Muscle of back (tissue), 11 donors: Measurements from ENCODE around the gene LTBR. TPM values are rescaled to one million over a fixed set of nuclear protein-coding genes. Genes with fewer than 3 reads are reported as not detected.

ENCODE experiments used
- DNase-seq, 3 donors: peaks; one replicate each; pipeline versions ENCODE4 v3.0.0 to v3.0.0-alpha.2; 2013
- polyA plus RNA-seq, 10 donors: library from polyadenylated mRNA; unstranded; fragments of 120-200 nt; gene quantifications; one replicate each; pipeline ENCODE4 v1.2.1, GENCODE V29; 2013; ENCODE audit not compliant: insufficient read length in 10 of 10

LTBR gene
- polyA plus RNA-seq, 10 donors, result 28.5 to 44.4 (median 35.7) TPM

DNA sequence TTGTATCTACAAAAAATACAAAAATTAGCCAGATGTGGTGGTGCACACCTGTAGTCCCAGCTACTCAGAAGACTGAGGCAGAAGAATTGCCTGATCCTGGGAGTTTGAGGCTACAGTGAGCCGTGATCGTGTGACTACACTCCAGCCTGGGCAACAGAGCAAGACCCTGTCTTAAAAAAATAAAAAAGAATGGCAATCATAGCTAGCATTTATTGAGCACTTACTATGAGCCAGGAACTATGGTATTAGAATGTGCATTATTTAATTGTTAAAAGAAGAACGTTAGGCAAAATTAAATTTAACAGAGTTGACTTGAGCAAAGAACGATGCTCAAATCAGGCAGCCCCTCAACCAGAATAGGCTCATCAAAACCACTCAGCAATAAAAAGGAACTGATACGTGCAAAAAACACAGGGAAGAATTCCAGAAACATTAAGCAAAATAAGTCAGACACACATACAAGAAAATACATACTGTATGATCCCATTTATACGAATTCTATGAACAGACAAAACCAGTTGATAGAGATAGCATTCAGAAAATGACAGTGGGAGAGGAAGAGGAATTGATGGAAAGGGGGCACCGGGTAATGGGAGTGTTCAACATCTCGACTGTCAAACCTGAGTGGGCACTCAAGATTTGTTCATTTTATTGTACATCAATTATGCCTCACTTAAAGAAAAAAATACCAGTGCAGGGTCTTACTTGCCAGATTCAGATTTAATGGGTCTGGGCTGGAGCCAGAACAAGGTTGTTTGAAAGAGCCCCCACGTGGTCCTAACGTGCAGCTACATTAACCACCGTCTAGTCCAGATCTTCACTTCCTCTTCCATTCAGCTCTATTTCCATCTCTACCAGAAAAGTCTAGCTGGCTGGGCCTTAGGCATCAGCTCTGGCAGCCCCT, 16.6 kb upstream of the LTBR start:
- peak in 1 of 3 donors; percentile 44 for DNase-seq

DNA sequence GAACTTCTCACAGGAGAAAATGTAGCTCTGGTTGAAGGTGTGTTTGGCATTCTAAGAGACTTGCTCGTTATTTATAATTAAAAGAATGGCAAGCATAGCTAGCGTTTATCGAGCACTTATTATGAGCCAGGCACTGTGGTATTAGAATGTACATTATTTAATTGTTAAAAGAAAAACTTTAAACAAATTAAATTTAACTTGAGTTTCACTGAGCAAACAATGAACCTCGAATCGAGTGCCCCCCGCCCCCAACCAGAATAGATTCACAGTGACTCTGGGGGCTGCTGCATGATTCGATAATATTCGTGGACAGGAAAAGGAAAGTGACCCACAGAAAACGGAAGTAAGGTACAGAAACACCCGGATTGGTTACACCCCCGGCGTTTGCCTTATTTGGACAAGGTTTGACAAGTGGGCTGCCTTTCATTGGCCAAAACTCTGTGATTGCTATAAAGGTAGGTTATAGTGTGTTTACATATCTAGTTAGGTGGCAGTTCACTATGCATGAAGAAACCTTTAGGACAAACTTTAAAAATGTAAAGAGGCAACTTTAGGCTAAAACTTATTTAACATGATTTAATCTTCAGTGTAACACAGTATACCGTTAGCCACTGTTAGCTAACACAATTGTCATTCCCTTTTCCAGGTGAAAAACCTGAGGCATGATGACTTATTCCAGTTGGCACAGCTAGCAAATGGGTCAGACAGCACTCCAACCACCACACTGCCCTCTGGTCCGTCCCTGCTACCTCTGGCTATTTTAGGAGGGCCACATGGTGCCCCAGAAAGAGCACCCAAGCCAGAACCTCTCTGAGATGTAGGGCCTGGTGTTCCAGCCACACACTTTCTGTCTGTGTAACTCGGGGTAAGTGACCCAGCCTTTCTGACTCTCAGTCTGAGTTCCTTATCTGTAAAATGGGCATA, 15.7 kb upstream of the LTBR start:
- DNase-seq, result no peak

DNA sequence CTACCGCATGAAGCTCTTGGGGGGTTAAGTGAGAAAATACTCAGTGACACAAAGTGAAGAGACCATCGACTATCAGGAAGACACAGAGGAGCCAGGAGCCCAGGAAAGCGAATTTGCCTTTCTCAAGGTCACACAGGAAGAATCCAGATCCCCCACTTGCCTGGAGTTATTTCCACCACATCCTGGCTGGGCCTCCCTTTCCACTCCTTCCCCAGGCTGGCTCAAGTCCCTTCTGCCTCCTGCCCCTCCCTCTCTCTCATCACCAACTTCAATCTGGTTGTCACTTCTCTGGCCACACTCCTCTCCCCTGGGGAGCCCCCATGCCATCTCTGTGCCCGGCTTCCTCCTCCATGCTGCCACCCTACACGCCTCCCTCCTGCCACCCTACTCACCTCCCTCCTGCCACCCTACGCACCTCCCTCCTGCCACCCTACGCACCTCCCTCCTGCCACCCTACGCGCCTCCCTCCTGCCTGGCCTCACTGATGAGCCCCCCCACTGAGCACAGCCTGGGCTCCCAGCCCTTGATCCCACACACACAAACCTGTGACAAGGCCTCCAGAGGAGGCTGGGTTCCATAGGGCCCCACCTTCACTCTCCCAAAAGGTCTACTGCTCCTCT, 14.9 kb upstream of the LTBR start:
- DNase-seq, result no peak

DNA sequence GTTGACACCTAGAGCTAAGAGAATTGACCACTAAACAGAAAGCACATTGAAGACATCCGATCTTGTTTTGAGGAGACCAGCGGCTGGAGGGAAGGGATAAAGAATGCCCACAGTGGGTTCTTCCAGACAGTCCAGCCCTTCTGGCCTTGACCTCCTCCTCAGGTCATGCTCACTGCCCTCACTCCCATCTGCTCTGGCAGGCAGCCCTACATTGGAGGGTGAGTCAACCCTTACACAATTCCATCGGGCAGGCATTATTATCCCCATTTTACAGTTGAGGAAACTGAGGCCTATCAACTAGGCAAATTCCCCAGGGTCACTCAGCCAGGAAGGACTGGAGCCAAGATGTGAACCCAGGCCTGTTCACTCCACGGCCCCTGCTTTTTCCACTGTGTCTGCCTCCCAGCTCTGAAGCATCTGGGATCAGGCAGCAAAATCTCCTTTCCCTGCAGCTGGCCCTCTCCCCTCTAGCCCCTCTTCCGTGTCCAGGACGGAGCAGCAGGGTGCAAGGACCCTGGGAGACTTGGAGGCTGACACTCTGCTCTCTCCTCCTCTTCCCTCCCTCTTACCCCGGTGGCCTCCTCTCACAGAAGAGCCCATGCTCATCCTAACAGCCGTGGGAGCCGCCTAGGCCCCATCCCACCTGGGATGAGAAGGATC, 13.9 kb upstream of the LTBR start:
- no peak for DNase-seq

DNA sequence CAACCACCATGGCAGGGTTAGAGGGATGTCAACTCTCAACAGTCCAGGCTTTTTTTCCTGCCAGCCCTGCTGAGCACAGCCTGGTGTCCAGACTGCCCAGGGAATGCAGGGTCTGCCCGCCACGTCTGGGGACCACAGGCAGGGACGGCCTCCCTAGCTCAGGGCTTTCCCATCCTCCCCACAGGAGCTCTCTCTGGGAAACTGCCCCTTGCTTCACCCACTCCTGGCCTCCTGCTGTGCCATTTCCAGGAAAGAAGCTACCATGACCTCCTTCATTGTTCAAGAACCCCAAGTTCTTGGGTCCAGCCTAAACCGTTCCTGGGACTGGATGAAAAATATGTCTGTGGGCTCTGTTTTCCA, 13.4 kb upstream of the LTBR start:
- no peak for DNase-seq

DNA sequence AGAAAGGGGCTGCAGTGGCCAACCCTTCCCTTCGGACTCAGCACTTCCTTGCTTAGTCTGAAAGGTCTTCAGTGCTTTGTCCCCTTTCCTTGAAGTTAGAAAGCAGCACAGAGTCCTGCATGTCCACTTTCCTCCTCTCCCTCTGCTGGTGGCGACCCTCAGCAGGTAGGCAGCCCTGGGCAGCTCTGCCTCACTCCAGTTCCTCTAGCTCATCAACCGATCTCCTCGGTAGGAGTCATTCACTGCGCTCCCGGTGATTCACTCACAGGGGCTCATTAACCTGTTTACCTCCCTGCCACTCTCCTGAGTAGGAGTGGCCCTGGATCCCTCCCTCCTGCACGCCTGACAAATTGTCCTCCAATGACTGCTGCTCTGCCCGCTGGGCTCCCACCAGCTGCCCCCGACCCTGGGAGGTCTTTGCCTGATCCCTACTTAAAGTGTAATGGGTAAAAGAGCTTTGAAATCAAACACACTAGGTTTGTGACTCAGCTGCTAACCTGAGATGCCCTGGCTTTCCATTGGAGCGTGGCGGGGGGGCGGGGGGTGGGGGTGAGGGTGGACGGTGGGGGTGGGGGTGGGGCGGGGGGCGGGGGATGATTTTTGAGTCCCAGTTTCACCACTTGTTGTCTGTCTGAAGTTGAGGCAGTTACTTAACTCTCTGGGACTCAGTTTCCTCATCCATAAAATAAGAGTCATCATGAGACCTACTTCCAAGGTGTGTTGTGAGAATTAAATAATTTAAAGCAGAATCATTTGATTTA, 12.8 kb upstream of the LTBR start:
- no peak for DNase-seq

DNA sequence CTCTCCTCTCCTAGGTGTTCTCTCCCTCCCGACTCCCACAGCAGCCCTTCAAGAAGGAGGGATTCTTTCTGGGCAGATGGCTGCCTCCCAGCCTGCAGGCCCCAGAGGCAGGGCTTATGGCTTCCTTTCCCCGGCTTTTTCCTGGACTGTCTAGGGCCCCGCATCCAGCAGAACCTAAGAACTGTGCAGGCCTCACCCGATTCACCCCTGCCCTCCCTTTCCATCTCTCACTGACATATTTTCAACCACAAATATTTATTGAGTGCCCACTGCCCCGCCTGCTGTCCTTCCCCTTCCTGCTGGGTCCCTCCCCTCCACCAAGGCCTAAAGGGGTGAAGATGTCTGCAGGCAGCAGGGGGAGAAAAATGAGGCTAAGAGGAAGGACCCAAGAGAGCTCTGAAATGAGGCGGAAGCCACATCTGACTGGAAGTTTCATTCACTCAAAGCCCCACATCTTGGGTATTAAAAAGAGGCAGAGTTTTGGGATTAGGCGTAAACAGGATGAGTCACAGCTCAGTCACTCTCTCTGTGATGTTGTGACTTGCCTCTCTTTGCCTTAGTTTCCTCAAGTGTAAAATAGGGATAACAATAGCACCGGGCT, 11.5 kb upstream of the LTBR start:
- peak in 1 of 3 donors; percentile 77 for DNase-seq

DNA sequence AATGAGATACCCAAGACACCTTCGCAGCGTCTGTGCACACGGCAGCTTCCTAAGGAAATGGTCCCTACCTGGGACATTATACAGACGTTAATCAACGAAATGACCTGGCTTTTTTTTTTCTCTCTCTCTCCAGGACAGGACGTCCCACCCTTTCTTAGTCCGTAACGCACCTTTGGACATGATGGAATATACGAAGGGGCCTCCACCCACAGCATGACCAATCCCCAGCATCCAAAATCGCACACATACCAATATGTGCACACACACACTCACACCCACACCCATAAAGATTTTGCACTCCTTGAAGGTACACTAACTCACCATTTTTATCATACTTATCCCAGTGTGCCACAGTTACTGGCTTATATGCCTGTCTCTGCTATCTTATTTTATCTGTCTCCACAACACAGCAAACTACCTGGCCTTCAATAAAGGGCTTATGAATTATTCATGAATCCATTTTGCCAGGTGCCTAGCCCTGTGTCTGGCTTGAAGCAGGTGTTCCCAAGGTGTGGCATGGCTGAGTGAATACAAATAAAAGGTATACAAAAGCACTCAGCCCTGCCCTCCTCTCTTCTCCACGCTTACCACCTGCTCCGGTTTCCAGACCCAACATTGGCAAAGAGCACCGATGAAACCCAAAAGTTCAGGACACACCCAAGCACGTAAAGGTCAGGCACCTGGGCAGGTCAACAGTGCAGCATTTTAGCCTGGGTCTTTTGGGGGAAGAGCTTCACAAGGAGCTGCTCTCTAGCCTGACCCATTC, 10.8 kb upstream of the LTBR start:
- DNase-seq, result no peak

DNA sequence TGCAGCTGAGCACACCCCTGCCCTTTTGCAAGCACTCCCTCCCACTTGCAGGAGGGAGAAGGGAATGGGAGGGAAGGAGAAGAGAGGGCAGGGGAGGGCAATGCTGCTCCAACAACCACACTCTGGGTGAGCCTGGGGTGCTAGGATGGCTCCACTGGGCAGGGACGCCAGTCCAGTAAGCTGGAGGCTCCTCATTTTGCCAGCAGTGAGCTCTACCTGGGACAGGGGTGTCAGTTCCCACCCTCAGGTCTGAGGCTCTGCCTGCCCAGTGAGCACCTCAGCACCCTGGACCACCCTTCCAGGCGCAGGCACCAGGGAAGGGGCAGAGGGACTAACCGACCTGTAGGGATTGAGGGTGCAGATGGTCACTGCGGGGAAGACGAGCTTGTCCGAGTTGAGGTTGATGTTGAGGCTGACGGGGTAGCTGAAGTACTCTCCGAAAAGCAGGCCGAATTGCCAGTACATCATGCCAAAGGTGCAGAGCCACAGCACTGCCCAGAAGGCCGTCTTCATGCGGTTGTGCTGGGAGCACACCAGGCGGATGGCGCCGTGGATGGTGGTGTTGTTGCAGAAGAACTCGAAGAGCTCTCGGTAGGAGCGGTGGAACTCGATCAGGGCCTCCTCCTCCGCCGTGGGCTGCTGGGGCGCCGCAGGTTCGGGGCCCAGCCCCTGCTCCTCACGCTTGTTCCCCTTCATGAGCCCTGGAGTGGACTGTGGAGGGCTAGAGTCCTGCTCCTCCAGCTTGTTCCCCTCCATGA, 9.8 kb upstream of the LTBR start:
- DNase-seq, result no peak

DNA sequence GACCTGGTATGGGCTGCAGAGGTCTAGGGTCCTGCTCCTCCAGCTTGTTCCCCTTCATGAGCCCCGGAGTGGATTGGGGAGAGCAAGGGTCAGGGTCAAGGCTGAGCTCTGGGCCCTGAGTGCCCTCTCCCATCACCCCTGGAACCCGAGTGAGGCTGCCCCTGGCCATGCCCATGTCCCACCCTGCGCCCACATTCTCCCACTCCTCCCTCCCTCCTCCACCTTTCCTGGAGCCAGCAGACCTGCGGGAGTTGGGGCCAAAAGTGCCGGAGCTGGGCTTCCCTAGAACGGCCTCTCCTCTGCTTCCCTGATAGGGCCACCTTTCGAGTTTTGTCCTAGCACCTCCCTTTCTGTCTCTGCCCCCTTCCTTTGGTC, 9.2 kb upstream of the LTBR start:
- no peak for DNase-seq

DNA sequence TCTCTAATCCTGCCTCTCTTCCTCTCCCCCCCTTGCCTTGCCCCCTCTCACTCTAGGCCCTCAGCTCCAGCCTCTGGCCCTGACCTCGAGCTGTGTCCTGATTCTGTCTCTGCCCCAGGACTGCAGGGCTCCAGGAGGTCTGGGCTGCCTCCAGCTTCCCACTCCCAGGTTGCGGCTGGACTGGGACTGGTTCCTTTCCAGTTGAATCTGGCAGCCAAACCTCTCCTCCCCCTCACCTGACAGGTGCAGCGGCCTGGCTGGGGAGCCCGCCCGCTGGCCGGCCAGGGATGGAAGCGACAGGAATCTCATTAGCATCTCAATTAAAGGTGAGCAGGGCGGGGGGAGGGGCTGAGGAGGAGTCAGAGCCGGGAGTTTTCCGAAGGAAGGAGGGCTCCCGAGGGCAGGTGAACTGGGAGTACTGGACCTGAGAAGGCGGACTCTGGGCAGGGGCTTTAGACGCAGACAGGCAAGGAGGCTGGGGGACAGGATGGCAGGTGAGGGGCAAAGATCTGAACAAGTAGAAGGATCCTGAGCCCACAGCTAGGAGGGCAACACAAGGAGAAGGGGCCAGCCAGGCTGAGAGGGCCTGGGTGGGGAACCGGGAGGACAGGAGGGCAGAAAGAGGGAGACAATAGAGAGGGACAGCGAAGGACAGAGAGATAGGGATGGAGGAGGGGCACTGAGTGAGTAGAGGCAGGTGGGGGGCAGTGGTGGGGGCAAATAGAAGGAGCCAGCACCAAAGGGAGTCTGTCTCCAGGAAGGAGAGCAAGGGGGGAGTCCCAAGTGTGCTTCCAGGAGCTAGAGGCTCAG, 8.5 kb upstream of the LTBR start, which contains the start of gene SCNN1A:
TSS of gene SCNN1A (minus strand) at position 295 of the 810 bp plus-strand sequence. CDS start 780 bp downstream, outside the sequence.
- no peak for DNase-seq

DNA sequence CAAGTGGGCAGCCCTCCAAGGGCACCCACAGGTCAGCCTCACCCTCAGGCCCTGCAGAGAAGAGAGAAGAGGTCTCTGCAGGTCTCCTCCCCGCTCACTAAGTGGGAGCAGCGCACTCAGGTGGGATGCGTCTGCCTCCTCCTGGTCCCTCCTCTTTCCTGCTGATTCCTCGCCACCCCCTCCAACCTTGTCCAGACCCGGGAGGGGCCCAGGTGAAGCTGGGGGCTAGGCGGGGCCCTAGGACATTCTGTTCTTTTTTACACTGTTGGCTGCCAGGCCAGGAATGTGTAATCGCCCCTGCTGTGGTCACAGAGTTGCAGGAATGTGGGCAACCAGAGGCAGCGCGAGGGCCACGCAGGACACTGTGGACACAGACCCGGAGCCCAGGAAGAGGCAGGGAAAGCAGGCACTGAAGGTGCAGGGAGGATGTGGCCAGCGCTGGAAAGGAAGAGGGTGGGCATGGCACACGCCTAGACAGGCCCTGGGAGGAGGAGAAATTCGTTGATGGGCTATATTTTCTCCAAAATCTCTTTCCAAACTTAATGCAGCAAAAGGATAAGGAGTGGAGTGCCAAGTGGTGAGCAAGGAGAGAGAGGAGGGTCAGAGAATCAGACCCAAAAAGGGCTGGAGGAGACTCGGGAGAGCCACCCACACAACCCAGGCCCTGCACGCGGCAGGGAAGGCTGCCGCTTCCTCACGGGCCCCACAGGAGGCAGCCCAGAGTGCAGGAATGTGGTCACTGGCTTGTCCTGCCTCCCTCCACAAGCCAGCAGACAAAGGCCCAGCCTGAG, 7.7 kb upstream of the LTBR start:
- peak in 1 of 3 donors; percentile 68 for DNase-seq

DNA sequence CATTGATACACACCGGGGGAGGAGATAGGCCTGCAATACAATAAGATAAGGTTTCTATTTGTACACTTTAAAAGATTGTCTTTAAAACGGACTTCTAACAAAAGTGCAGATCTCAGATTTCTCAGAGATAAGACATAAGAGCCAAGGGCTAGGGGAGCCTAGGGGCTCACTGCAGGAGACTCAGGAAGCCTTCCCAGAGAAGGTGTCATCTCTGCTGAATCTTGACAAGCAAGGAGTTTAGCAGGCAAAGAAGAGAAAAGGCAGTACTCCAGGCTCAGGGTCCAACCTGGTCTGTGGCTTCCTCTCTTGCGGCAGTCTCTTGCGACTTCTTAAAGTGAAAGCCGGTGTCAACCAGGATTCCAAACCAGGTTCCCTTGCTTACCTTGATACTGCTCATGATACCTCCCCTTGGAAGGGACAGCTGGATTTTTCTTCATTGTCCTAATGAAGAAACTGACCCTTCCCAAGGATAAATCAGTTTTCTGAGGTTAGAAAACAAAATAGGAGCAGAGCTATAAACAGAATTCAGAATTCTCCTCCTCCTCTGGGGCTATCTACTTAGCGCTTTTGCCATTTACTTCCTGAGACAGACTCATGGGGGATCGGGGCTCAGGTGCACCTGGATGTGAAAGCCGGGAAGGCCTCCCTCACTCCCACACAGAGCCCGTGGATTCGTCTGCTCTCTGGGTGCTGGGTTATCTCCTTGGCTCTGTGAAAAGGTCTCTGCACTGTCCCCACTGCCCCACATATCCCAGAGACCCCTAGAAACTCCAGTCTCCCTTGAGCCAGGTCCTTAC, 6.9 kb upstream of the LTBR start:
- DNase-seq, result no peak

DNA sequence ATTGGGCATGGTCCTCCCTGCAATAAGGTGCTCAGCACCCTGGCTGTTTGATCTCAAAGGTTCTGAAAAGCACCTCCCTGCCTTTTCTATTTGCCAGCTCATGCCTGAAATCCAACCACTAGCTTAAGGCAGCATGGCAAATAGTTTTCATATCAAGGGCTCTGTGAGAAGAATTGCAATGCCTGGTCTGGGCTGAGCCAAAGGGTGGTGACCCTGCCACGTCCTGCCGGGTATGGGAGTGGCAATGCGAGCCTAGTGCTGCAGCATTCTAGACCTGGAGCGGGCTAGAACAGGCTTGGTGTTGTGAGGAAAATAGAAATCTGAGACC, 6.3 kb upstream of the LTBR start:
- DNase-seq, result no peak

DNA sequence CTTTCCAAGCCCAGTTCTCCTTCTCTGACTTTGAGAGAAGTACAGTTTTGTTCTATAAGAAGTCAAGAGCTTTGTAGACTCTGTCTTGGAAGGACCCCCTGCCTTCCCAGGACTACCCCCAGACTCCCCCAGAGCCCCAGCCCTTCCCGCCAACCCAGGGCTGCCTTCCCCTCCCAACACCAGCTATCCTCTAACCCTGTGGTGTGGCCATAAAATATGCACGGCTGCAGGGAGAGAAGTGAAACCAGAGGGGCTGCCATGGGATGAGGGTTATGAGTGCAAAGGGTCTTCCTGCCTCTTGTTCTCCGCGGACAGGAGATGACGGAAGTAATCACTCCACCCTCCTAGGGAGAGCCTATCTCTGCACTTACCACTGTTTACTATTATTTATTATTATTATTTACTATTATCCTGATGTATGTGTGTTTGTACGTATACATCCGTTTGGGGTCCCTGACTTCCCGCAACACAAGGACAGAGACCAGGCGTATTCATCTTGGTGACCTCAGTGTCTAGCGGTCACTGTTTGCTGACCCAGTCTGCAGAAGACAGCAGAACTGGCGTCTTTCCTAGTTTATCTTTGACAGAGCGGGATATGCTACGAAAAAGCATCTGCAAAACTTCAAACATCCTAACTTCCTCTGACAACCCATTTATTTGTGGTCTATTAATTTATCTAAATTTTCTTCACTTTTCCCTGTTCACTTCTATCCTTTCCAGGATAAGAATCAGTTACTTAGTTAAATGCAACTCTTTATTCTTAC, 5.1 kb upstream of the LTBR start:
- DNase-seq, result no peak
